Activated CD4-positive, alpha-beta T cell treated with anti-CD3 and anti-CD28 coated beads, Interleukin-2, amount 10 ng/mL, durations not matched to agents 24 days and 14 days (primary cell): ENCODE measurements around the gene MTFMT. TPM values are rescaled to one million over a fixed set of nuclear protein-coding genes. Genes with fewer than 3 reads are reported as not detected.
A peak's percentile ranks its signal among the peaks of the same experiment; 100 is the strongest.

ENCODE experiments used
- DNase-seq: peaks from one replicate; pipeline ENCODE4 v3.0.0; 2022
- H3K27ac Mint-ChIP-seq: one replicate; pipeline ENCODE4 v1.8.0; 2022; ENCODE audit warnings: mild to moderate bottlenecking, mixed read lengths
- H3K27me3 Mint-ChIP-seq: one replicate; pipeline ENCODE4 v1.8.0; 2022; ENCODE audit warnings: mixed read lengths
- H3K36me3 Mint-ChIP-seq: one replicate; pipeline ENCODE4 v1.8.0; 2022; ENCODE audit warnings: low read depth, mild to moderate bottlenecking, mixed read lengths
- H3K4me1 Mint-ChIP-seq: one replicate; pipeline ENCODE4 v1.8.0; 2021; ENCODE audit warnings: mixed read lengths
- H3K4me3 Mint-ChIP-seq: one replicate; pipeline ENCODE4 v1.8.0; 2022; ENCODE audit warnings: mild to moderate bottlenecking, moderate library complexity, mixed read lengths
- H3K9me3 Mint-ChIP-seq: one replicate; pipeline ENCODE4 v1.8.0; 2021; ENCODE audit warnings: mixed read lengths
- intact Hi-C: fragments of 100-400 bp; cut with micrococcal nuclease; formaldehyde crosslinking; loops from one replicate; pipeline ENCODE4 v1.15.1; 2023
- total RNA-seq: library from RNA; stranded (reverse); gene quantifications from 2 replicates; pipeline ENCODE4 v1.2.3, GENCODE V29; 2022

MTFMT gene
- total RNA-seq, 1 donor from 2014 or later = 21.6 TPM

DNA sequence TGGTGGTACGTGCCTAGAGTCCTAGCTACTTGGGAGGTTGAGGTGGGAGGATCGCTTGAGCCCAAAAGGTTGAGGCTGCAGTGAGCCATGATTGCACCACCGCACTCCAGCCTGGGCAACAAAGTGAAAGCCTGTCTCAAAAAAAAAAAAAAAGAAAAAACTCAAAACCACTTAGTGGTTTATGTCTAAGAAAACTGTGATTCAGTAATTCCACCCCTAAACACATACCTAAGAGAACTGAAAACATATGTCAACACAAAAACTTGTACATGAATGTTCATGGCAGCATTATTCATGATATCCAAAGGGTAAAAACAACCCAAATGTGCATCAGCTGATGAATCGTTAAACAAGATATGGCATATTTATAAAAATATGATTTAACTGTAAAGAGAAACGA lies 54.0 kb downstream of the MTFMT start:
- Mint-ChIP-seq H3K36me3 (peaks cover 50% of the 10 kb centered on the region), H3K9me3 (no peaks in the 10 kb centered on the region), H3K27ac (peak overlapping the region; percentile 42), H3K27me3 (no peaks in the 10 kb centered on the region), H3K4me1 (peaks cover 4% of the 10 kb centered on the region), H3K4me3 (no peak overlapping the region)
- DNase-seq = peak; percentile 36
- intact Hi-C loops = no loop called here

DNA sequence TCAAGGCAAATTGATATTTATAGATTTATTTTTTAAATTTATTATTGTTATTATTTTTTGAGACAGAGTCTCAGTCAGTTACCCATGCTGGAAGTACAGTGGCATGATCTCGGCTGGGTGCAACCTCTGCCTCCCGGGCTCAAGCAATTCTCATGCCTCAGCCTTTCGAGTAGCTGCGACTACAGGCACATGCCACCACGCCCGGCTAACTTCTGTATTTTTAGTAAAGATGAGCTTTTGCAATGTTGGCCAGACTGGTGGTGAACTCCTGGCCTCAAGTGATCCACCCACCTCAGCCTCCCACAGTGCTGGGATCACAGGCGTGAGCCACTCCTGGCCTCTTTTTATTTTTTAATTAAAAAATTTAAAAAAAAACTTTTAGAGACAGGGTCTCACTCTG lies 58.7 kb downstream of the MTFMT start:
- Mint-ChIP-seq H3K9me3 (no peaks in the 10 kb centered on the region), H3K27ac (no peak overlapping the region), H3K27me3 (no peaks in the 10 kb centered on the region), H3K4me1 (peaks cover 3% of the 10 kb centered on the region), H3K36me3 (peaks cover 43% of the 10 kb centered on the region), H3K4me3 (no peak overlapping the region)
- peak; percentile 37 for DNase-seq
- intact Hi-C loops = no loop called here

DNA sequence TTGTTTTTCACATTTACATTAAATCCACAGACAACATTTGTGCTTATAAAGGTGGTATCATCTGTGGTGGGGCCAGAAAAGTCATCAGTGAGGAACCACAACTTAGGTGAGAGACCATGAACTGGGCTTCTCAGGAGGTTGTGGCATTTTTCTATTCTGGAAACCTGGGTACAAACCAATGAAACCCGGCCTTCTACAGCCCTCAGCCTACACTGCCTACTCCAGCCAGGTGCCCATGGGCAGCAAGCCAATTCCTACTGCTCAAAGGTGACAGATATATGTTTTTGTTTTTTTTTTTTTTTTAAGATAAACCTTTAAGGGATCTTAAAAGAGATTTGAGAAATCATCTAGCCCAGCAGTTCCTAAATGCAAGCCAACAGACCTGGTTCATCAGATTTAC lies 60.0 kb downstream of the MTFMT start:
- peak; percentile 41 for DNase-seq
- H3K4me3 Mint-ChIP-seq = no peak overlapping the region
- no peaks in the 10 kb centered on the region for H3K27me3 Mint-ChIP-seq
- H3K36me3 Mint-ChIP-seq = peaks cover 44% of the 10 kb centered on the region
- intact Hi-C loops = no loop called here
- no peak overlapping the region for H3K27ac Mint-ChIP-seq
- H3K9me3 Mint-ChIP-seq = no peaks in the 10 kb centered on the region
- no peaks in the 10 kb centered on the region for H3K4me1 Mint-ChIP-seq

DNA sequence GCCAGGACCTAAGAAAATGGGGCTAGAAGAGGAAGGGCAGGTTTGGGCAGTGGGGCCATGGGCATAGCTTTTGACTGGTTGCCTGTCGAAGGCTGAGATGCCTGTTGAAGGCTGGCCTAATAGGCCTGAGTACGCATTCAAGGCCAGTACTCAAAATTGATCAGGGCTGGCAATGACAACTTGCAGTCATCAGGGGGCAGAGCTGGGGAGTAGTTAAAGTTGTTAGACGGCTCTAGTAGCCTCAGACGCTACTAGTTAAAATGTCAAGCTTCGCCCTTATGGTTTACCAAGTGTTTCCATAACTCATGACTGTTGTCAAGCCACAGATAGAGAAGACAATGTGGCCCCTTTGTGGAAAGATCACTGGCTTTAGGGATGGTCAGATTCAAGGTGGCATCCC lies 68.4 kb downstream of the MTFMT start:
- no peak overlapping the region for H3K4me3 Mint-ChIP-seq
- H3K27ac Mint-ChIP-seq = no peak overlapping the region
- peaks cover 69% of the 10 kb centered on the region for H3K36me3 Mint-ChIP-seq
- no peaks in the 10 kb centered on the region for H3K9me3 Mint-ChIP-seq
- DNase-seq = peak; percentile 45
- intact Hi-C loops = no loop called here
- H3K27me3 Mint-ChIP-seq = no peaks in the 10 kb centered on the region
- no peaks in the 10 kb centered on the region for H3K4me1 Mint-ChIP-seq

DNA sequence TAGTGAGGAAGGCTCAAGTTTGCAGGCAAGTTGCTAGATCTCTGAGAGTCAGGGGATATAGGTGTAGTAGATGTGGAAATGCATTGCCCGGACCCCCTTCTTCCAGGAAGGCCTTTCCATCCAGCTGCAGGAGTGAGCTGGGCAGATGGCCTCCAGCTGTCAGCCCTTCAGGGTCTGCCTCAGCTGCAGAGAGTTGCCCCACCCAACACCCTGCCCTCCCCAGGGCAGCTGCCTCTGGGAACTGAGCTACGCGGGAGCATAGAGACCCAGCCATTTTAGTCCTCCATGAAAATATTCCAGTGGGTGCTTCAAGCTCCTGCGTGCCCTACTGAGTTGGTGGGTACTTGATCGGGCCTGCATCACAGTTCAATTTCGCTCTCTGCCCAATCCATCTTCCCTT lies 69.3 kb downstream of the MTFMT start:
- H3K9me3 Mint-ChIP-seq = no peaks in the 10 kb centered on the region
- intact Hi-C loops = no loop called here
- DNase-seq = no peak
- H3K36me3 Mint-ChIP-seq = peaks cover 71% of the 10 kb centered on the region
- no peak overlapping the region for H3K27ac Mint-ChIP-seq
- H3K4me1 Mint-ChIP-seq = no peaks in the 10 kb centered on the region
- no peak overlapping the region for H3K4me3 Mint-ChIP-seq
- H3K27me3 Mint-ChIP-seq = no peaks in the 10 kb centered on the region

DNA sequence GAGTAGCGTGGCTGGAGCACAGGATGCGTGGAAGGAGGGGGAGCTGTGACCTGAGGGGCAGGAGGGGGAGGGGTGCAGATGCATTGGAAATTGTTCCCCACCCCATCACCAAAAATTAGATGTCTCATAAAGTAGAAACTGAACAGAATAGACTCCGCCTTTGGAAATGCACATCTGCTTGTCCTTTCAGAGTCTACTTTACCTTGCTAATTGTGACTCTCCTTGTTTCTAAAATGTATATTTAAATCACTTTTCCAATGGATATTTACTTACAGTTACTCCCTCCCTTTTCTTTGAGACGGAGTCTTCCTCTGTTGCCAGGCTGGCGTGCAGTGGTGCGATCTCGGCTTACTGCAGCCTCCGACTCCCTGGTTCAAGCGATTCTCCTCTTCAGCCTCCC lies 70.3 kb downstream of the MTFMT start:
- Mint-ChIP-seq H3K4me1 (no peaks in the 10 kb centered on the region), H3K4me3 (no peak overlapping the region)

DNA sequence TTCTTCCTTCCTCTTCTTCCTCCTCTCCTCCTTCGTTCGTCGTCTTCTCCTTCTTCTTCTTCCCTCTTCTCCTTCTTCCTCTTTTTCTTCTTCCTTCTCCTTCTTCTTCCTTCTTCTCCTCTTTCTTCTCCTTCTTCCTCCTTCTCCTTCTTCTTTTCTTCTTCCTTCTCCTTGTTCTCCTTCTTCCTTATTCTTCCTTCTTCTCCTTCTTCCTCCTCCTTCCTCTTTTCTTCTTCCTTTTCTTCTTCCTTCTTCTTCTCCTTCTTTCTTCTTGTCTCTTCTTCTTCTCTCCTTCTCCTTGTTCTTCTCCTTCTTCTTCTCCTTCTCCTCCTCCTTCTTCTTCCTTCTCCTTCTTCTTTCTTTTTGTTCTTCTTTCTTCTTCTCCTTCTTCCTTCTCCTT lies 75.0 kb downstream of the MTFMT start:
- H3K27me3 Mint-ChIP-seq = no peaks in the 10 kb centered on the region
- H3K4me1 Mint-ChIP-seq = peaks cover 3% of the 10 kb centered on the region
- no peak overlapping the region for H3K27ac Mint-ChIP-seq
- intact Hi-C loops = no loop called here
- no peak overlapping the region for H3K4me3 Mint-ChIP-seq
- no peaks in the 10 kb centered on the region for H3K9me3 Mint-ChIP-seq
- DNase-seq = no peak
- H3K36me3 Mint-ChIP-seq = peaks cover 24% of the 10 kb centered on the region

More for the DNA sequence above, 70.3 kb downstream of the MTFMT start:
- H3K36me3 Mint-ChIP-seq = peaks cover 62% of the 10 kb centered on the region
- no peaks in the 10 kb centered on the region for H3K9me3 Mint-ChIP-seq
- peak; percentile 41 for DNase-seq
- no peaks in the 10 kb centered on the region for H3K27me3 Mint-ChIP-seq
- intact Hi-C loops = no loop called here
- no peak overlapping the region for H3K27ac Mint-ChIP-seq

DNA sequence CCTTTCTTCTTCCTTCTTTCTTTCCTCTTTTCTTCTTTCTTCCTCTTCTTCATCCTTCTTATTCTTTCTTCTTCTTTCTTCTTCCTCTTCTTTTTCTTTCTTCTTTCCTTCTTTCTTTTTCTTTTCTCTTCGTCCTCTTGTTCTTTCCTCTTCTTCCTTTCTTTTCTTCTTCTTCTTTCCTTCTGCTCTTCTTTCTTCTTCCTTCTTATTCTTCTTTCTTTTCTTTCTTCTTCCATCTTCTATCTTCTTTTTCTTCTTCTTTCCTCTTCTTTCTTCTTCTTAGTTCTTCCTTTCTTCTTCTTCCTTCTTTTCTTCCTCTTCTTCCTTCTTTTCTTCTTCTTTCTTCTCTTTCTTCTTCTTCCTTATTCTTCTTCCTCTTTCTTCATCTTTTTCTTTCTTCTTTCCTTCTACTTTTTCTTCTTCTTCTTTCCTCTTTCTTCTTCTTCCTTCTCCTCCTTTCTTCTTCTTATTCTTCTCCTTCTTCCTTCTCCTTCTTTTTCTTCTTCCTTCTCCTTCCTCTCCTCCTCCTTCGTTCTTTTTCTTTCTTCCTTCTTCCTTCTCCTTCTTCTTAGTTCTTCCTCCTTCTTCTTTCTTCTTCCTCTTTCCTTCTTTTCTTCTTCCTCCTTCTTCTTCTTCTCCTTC lies 77.5 kb downstream of the MTFMT start:
- Mint-ChIP-seq H3K27ac (peak overlapping the region; percentile 10), H3K27me3 (no peaks in the 10 kb centered on the region), H3K4me3 (no peak overlapping the region), H3K4me1 (peaks cover 3% of the 10 kb centered on the region), H3K36me3 (peaks cover 11% of the 10 kb centered on the region), H3K9me3 (no peaks in the 10 kb centered on the region)
- intact Hi-C loops = no loop called here
- no peak for DNase-seq

Other genes starting within 250 kb of the MTFMT start
- 20.9 and 22.6 TPM in 2 replicates for gene PIF1, start 204.0 kb downstream of the MTFMT start, total RNA-seq
- gene PLEKHO2, start 187.7 kb downstream of the MTFMT start, total RNA-seq = 15.7 and 16.9 TPM in 2 replicates
- 1.4 and 1.8 TPM in 2 replicates for gene ANKDD1A, start 117.7 kb downstream of the MTFMT start, total RNA-seq
- gene SPG21, start 39.7 kb downstream of the MTFMT start, total RNA-seq = 70.4 and 76.2 TPM in 2 replicates
- gene SLC51B, start 15.7 kb upstream of the MTFMT start, total RNA-seq = not detected in 2 replicates
- not detected in 2 replicates for gene RASL12, start 38.4 kb upstream of the MTFMT start, total RNA-seq
- not detected in 2 replicates for gene KBTBD13, start 47.1 kb upstream of the MTFMT start, total RNA-seq
- 6.3 and 6.6 TPM in 2 replicates for gene UBAP1L, start 85.6 kb upstream of the MTFMT start, total RNA-seq
- gene PDCD7, start 104.2 kb upstream of the MTFMT start, total RNA-seq = 59.9 and 60.1 TPM in 2 replicates
- 62.8 and 63.5 TPM in 2 replicates for gene CLPX, start 155.7 kb upstream of the MTFMT start, total RNA-seq
- 0.02 TPM in 2 replicates for gene CILP, start 181.8 kb upstream of the MTFMT start, total RNA-seq